ENCODE results near the gene CTSE. TPM values are rescaled to one million over a fixed set of nuclear protein-coding genes. Genes with fewer than 3 reads are reported as not detected.

The CTSE gene
- total and polyA plus RNA-seq, 2 of the 8 experiments (the other 6 are each of a cell fraction or from before 2014, with no cell fraction given), result 0.03 TPM; not detected in 1

DNA sequence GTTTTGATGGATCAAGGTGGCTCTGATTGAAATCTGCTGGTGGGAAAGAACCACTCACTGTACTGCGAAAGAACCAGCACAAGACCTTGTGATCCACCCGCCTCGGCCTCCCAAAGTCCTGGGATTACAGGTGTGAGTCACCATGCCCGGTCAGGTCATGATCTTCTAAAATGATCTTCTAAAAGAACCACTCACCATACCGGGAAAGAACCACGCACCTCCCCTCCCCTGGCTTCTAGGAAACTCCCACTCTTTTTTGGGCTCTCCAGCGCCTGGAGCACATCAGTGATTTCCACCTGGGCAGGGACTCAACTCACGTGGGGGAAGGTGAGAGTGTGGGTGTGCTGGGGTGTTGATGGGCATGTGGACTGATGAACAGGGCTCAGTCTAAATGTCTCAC is 12.6 kb downstream of the CTSE start:
- Histone ChIP-seq H4K91ac (replicated peaks; ENCODE audit: insufficient read length, low read length) (no peak overlapping the region), H3K18ac (ENCODE audit: extremely low read depth, low read length) (no peak overlapping the region), H3K79me1 (ENCODE audit: low read depth, low read length) (no peaks in the 10 kb centered on the region), H3K9me3 (ENCODE audit: insufficient read depth in 2 of 2, low read depth in 1 of 2, low read length in 1 of 2) (no peaks in the 10 kb centered on the region), H3K9ac (replicated peaks in 1 of 4; ENCODE audit: extremely low read depth in 1 of 4, low read depth in 3 of 4, low read length in 3 of 4) (no peak overlapping the region), H3K27ac (ENCODE audit: low read depth, low read length) (no peak overlapping the region), H3K23ac (ENCODE audit: insufficient read length) (no peak overlapping the region), H3K79me2 (ENCODE audit: control insufficient read depth in 1 of 2, insufficient read depth in 2 of 2, low read length in 2 of 2) (no peaks in the 10 kb centered on the region), H2AK5ac (ENCODE audit: low read depth, low read length) (no peak overlapping the region), H2AFZ (ENCODE audit: low read length) (no peak overlapping the region), H2BK15ac (ENCODE audit: low read length) (no peak overlapping the region), H3K4me2 (ENCODE audit: insufficient read depth in 1 of 2, low read depth in 2 of 2, low read length in 2 of 2) (no peak overlapping the region), H3K27me3 (replicated peaks in 1 of 4; ENCODE audit: control insufficient read depth in 3 of 4, extremely low read depth in 1 of 4, insufficient read depth in 3 of 4, low read length in 3 of 4) (peaks cover 0 to 4% (median 0%) of the 10 kb centered on the region in 4 experiments; a peak in 1 of 7 replicates), H3K56ac (replicated peaks; ENCODE audit: insufficient read length, low read depth, low read length) (no peak overlapping the region), H3K4me1 (replicated peaks in 1 of 4; ENCODE audit: control insufficient read depth in 3 of 4, insufficient read depth in 4 of 4, low read length in 3 of 4) (no peaks in the 10 kb centered on the region), H2BK5ac (ENCODE audit: low read depth, low read length) (no peak overlapping the region), H4K20me1 (replicated peaks in 1 of 2; ENCODE audit: control insufficient read depth in 1 of 2, insufficient read depth in 2 of 2, low read length in 2 of 2) (no peaks in the 10 kb centered on the region), H3K14ac (ENCODE audit: insufficient read length) (no peak overlapping the region), H2BK120ac (replicated peaks; ENCODE audit: low read depth, low read length) (no peak overlapping the region), H3K36me3 (ENCODE audit: control insufficient read depth in 2 of 4, insufficient read depth in 4 of 4, low read length in 3 of 4) (no peaks in the 10 kb centered on the region), H2BK12ac (ENCODE audit: low read depth, low read length) (no peak overlapping the region), H4K8ac (ENCODE audit: extremely low read depth, insufficient read depth, low read length) (no peak overlapping the region), H3K4ac (replicated peaks; ENCODE audit: insufficient read length, low read depth, low read length) (no peak overlapping the region), H3K4me3 (ENCODE audit: extremely low read depth in 1 of 4, insufficient read depth in 2 of 4, low read depth in 3 of 4, low read length in 4 of 4) (no peak overlapping the region), H4K5ac (ENCODE audit: insufficient read length, low read depth, low read length) (no peak overlapping the region), H3K23me2 (ENCODE audit: low read depth, low read length) (no peaks in the 10 kb centered on the region), H2BK20ac (ENCODE audit: low read length) (no peak overlapping the region)
- TF ChIP-seq ZNF274 (IDR thresholded peaks at IDR 0.05; ENCODE audit: borderline replicate concordance, extremely low read depth, low read length) (no peak), CBX8 (IDR thresholded peaks at IDR 0.05; ENCODE audit: borderline replicate concordance, low read depth, low read length) (no peak), GTF2F1 (IDR thresholded peaks at IDR 0.05; ENCODE audit: borderline replicate concordance, low read depth, low read length) (no peak), KDM1A (IDR thresholded peaks at IDR 0.05; ENCODE audit: borderline replicate concordance, low read length) (no peak)
- 81% methylated on average over 8 of the region's 8 CpGs; no CpG with 5 or more reads in 1 of the 2 experiments for WGBS, 2 experiments (ENCODE audit: extremely low coverage in 1 of 2, insufficient coverage in 1 of 2, insufficient read length in 1 of 2, insufficient replicate concordance in 2 of 2, low coverage in 1 of 2, low lambda C conversion rate in 2 of 2, missing lambda C conversion rate in 1 of 2)
- POLR2A ChIA-PET (ENCODE audit: partially characterized antibody), result interaction anchor here (0.8 kb wide), 1 partner anchor 363 kb away, joined by 3 read pairs; no protein-coding TSS in a partner anchor
- FAIRE-seq (no peak), DNase-seq (ENCODE audit: low read depth in 1 of 2, low spot score in 2 of 2) (no peak)
- CTCF ChIA-PET (ENCODE audit: partially characterized antibody), result interaction anchor here (1.1 to 1.4 kb wide), 3 partner anchors 10 to 26 kb away, joined by 3 to 5 read pairs (median 4); no protein-coding TSS in a partner anchor

All from H1 (cell line).